ENCODE results near the gene CCDC106.

The CCDC106 gene

DNA sequence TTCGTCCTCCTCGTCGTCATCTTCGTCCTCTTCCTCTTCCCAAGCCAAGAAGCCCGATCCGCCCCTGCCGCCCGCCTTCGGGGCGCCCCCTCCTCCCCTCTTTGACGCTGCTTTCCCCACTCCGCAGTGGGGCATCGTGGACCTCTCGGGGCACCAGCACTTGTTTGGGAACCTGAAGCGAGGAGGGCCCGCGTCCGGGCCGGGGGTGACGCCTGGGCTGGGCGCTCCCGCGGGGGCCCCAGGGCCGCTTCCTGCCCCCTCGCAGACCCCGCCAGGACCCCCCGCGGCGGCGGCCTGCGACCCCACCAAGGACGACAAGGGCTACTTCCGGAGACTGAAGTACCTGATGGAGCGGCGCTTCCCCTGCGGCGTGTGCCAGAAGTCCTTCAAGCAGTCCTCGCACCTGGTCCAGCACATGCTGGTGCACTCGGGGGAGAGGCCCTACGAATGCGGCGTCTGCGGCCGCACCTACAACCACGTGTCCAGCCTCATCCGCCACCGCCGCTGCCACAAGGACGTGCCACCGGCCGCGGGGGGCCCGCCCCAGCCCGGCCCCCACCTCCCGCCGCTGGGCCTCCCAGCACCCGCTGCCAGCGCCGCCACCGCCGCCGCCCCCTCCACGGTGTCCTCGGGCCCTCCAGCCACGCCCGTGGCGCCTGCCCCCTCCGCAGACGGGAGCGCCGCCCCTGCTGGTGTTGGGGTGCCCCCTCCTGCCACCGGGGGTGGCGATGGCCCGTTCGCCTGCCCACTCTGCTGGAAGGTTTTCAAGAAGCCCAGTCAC, 33.9 kb upstream of the CCDC106 start:
- DNase-seq (ENCODE audit: low read depth, low spot score), result no peak

DNA sequence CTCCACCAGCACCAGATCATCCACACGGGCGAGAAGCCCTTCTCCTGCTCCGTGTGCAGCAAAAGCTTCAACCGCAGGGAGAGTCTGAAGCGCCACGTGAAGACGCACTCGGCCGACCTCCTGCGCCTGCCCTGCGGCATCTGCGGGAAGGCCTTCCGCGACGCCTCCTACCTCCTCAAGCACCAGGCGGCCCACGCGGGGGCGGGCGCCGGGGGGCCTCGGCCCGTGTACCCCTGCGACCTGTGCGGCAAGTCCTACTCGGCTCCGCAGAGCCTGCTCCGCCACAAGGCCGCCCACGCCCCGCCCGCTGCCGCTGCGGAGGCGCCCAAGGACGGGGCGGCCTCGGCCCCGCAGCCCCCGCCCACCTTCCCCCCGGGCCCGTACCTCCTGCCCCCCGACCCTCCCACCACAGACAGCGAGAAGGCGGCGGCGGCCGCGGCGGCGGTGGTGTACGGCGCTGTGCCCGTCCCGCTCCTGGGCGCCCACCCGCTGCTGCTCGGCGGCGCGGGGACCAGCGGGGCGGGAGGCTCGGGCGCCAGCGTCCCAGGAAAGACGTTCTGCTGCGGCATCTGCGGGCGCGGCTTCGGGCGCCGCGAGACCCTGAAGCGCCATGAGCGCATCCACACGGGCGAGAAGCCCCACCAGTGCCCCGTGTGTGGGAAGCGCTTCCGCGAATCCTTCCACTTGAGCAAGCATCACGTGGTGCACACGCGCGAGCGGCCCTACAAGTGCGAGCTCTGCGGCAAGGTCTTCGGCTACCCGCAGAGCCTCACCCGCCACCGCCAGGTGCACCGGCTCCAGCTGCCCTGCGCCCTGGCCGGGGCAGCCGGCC, 33.1 kb upstream of the CCDC106 start:
- no peak for DNase-seq (ENCODE audit: low read depth, low spot score)

DNA sequence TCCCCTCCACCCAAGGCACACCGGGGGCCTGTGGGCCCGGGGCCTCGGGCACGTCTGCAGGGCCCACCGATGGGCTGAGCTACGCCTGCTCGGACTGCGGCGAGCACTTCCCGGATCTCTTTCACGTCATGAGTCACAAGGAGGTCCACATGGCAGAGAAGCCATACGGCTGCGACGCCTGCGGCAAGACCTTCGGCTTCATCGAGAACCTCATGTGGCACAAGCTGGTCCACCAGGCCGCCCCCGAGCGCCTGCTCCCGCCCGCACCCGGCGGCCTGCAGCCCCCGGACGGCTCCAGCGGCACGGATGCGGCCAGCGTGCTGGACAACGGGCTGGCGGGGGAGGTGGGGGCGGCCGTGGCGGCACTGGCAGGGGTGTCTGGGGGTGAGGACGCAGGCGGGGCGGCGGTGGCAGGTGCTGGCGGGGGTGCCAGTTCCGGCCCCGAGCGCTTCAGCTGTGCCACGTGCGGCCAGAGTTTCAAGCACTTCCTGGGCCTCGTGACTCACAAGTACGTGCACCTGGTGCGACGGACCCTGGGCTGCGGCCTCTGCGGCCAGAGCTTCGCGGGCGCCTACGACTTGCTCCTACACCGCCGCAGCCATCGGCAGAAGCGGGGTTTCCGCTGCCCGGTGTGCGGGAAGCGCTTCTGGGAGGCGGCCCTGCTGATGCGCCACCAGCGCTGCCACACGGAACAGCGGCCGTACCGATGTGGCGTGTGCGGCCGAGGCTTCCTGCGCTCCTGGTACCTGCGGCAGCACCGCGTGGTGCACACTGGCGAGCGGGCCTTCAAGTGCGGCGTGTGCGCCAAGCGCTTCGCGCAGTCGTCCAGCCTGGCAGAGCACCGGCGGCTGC, 32.2 kb upstream of the CCDC106 start:
- no peak for DNase-seq (ENCODE audit: low read depth, low spot score)

DNA sequence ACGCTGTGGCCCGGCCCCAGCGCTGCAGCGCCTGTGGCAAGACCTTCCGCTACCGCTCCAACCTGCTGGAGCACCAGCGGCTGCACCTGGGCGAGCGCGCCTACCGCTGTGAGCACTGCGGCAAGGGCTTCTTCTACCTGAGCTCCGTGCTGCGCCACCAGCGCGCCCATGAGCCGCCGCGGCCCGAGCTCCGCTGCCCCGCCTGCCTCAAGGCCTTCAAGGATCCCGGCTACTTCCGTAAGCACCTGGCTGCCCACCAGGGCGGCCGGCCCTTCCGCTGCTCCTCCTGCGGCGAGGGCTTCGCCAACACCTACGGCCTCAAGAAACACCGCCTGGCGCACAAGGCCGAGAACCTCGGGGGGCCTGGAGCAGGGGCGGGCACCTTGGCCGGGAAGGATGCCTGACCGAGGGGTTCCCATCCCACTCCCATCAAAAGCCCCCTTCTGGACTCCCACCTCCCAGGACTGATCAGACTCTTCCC, 31.6 kb upstream of the CCDC106 start:
- DNase-seq (ENCODE audit: low read depth, low spot score), result no peak

DNA sequence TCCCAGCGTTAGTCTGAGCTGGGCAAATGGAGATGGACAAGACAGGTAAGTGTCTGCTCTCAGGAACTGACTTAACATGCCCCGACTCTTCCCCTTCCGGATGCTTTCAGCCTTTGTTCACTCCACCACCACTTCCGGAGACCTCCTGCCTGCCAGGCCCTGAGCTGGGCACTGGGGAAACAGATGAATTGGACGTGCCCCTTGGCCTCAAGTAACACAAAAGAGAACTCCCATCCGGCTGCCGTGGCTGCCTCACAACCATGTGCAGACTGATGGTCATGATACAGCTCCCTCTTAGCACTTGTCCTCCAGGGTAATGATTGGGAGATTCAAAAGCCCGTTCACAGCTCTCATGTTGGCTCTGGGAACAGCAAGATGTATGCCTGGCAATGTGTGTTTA, 30.6 kb upstream of the CCDC106 start:
- no peak for DNase-seq (ENCODE audit: low read depth, low spot score)

DNA sequence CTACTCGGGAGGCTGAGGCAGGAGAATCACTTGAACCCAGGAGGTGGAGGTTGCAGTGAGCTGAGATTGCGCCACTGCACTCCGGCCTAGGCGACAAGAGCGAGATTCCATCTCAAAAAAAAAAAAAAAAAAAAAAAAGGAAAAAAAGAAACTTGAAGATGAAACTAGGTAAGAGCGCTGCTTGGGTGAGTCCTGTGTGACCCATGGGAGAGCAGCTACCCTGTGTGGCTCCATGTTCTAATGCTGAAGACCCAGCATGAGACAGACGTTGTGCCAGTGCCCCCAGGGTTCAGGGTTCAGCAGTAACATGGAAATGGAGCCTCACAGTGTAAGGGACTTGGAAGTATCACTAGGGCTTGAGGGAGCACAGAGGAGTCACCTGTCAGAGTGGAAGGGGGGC, 29.6 kb upstream of the CCDC106 start:
- DNase-seq (ENCODE audit: low read depth, low spot score), result no peak

DNA sequence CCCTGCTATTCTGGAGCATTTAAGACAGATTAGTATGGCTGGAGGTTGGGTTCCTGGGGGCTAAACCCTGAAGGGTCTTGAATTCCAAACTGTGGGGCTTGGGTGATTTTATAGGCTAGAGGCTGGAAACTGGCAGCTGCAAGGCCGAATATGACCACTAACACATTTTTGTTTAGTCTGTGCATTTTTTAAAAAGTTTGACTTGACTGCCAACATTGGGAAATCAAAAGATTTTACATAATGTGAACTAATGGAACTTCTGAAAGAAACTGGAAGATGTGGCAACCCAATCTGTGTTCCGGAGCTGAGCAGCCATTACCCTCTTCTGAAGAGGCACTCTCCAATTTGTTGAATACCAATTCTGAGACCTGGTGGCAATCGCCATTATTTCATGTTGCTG, 28.7 kb upstream of the CCDC106 start:
- DNase-seq (ENCODE audit: low read depth, low spot score), result no peak

DNA sequence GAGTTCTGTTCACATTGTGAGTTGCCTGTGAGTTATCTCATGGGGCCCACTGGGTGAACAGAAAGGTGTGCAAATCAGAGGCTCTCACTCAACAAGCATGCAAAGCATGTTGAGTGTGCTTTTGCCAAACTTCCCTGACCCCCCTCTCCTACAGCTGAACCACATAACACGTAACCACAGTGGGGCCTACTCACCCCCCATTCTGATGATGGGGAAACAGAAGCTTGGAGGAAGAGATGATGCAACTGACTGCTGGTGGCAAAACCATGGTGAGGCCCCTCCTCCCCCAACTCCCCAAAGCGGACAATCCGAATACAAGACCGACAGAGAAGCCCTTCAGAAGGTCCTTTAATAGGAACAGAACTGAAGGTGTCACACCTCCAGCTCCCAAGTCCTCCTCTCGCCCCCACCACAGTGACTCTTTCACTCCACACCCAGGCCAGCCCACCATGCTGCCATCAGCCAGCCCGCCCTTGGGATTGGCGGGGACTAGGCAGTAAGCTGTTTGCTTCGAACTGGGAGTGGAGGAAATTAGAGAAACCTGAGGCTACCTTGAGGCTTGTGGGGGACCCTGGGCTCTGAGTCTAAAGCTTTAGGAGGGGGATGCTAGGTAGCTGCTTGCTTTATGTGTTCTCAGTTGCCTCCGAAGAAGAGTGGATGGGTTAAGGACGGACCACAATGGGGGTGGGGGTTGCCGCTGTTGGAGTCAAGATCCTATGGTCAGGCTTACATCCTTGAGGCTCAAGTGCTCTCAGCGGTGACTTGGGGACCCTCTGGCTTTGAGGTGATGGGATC, 27.4 kb upstream of the CCDC106 start:
- no peak for DNase-seq (ENCODE audit: low read depth, low spot score)

DNA sequence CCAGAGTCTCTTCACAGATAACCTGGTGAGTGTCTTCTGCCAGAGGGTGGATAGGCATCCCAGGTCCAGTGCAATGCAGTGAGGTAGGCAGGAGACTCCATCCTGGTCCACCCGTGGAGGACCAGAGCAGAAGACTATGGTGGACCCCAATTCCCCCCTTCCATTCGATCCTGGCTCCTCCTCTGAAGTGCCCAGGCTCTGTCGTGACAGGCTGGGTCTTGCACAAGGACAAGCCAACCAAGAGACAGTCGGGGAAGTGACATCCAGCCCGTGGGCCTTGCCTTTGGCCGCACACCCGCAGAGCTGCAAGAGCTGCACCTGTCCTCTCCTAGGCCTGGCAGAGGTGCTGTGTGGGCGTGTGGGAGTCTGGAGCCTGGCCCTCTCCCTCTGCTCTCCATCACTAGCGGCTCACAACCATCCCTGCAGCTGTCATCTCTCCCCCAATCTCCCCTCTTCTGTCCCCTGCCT, 26.8 kb upstream of the CCDC106 start:
- no peak for DNase-seq (ENCODE audit: low read depth, low spot score)

DNA sequence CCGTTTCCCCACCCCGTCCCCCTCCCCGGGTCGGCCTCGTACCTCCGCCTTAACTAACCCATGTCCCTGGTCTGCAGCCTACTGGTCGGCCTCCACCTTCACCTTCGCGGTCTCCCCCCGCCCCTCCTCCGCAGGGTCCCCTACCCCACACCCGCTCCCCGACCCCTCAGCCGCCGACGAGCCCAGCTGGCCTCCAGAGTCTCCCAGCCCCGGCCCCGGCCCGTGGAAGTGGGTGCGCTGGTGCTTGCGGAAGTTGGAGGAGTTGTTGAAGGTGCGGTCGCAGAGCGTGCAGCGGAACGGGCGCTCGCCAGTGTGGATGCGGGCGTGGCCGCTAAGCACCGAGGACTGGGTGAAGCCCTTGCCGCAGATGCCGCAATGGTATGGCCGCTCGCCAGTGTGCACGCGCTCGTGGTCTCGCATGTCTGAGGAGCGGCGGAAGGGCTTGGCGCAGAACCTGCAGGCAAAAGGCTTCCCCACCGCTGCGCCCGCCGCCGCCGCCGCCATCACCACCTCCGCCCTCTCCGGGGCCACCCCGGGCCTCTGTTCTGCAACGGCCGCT, 26.3 kb upstream of the CCDC106 start:
- no peak for DNase-seq (ENCODE audit: low read depth, low spot score)

DNA sequence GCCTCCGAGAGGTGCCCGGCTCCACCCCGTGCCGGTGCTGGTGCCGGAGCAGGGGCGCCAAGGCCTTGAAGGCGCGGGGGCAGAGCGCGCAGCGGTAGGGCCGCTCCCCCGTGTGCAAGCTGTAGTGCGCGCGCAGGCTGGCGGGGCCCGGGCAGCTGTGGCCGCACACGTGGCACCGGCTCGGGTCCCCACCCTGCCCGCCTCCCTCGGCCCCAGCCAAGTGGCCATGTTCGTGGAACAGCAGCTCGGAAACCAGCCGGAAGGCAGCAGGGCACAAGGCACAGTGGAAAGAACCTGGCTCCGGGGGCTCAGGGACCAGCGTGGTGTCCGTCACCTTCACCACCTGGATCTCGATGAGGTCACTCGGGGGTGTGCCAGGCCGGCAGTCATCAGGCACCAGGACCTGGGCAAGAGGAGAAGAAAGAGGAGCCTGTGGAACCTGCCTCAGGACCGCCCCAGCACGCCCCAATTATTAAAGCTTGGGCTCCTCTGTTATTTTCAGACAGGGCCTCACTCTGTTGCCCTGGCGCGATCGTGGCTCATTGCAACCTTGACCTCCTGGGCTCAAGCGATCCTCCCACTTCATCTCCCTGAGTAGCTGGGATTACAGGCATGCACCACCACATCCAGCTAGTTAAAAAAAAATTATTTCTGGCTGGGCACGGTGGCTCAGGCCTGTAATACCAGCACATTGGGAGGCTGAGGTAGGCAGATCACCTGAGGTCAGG, 25.6 kb upstream of the CCDC106 start:
- DNase-seq (ENCODE audit: low read depth, low spot score), result no peak

DNA sequence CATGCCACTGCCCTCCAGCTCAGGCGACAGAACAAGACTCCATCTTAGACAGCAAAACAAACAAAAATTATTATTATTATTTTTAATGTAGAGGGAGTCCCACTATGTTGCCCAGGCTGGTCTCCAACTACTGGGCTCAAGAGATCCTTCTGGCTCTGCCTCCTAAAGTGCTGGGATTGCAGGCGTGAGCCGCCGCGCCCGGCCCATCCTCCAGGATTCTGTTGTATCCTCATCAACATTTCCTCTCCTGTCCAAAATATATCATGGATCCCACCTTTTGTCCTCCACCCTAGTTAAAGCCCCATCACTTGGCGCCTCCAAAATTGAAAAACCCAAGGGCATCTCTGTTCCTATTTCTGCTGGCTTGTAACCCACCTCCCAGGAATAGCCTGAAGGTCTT, 24.9 kb upstream of the CCDC106 start:
- no peak for DNase-seq (ENCODE audit: low read depth, low spot score)

DNA sequence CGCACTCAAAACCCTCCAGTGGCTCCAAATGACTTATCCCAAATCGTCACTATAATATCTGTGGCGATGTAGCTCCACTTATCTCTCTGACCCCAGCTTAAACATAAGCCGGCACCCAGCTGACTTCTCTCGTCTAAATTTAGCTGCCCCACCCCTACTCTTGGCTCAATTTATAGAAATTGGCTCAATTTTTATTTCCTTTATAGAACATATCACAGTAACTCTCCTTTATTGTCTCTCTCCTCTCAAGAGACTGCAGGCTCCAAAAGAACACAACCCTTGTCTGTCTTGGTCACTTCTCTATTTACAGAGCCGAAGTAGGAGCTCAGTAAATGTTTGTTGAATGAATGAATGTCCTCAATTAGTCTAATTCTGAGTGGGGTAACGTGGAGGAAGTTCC, 24.5 kb upstream of the CCDC106 start:
- DNase-seq (ENCODE audit: low read depth, low spot score), result no peak

DNA sequence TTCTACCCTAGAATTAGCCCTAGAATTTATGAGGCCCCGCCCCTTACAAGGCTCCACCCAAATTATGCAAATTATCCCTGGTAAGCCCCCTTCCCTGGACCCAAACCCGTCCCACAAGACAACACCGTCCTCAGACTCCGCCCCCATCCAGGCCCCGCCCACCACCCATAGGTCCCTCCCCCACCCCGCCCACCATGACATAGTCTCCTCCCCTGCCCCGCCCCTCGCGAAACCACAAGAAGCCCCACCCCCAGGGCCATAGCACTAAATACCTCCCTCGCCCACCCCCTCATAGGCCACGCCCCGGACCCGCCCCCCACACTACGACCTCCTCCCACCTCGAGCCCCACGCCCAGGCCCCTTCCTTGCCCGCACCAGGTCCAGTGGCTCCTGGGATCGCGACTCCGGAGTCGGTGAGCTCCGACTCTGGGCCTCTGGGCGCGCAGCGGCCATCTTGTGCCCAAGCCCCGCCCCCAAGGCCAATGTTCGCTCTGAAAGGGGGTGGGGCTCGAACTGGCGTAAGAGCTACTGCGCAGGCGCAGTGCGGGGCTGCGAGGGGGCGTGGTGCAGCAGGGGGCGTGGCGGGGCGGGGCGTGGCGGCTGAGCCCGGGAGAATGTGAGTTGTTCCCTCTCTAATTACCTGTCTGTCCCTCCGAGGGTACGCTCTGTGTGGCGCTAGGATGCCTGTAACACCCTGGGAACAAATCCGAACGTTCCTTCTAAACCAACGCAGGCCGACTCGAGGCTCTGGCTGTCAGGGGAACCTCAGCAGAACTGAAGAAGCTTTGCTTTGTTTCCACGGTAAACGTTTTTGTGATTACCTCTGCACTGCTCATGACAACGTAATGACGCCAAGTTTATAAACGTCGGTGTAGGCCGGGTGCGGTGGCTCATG, 23.7 kb upstream of the CCDC106 start, which contains the start of gene ZNF784:
Gene ZNF784 (minus strand): TSS at position 458 of the 895 bp plus-strand sequence. CDS start 5 bp downstream, at position 453.
- peak; percentile 83 for DNase-seq (ENCODE audit: low read depth, low spot score)

DNA sequence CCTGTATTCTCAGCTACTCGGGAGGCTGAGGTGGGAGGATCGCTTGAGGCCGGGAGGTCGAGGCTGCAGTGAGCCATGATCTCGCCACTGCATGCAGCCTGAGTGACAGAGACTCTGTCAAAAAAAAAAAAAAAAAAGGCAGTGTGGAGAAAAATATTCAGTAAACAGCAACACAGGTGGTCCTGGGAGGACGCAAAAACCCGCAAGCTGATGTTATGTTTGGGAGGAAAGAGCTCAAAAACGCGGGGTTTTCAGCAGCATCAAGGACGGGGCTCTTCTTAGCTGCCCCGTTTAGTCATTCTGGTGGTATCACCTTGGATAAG, 23.0 kb upstream of the CCDC106 start:
- DNase-seq (ENCODE audit: low read depth, low spot score), result no peak

DNA sequence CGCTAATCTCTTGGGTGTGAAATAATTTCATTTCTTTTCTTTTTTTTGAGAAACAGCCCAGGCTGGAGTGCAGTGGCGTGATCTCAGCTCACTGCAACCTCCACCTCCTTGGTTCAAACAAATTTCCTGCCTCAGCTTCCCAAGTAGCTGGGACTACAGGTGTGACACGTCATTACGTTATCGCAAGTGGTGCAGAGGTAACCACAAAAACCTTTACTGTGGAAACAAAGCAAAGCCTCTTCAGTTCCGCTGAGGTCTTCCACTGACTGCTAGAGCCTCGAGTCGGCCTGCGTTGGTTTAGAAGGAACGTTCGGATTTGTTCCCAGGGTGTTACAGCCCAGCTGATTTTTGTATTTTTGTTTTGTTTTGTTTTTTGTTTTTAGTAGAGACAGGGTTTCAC, 21.7 kb upstream of the CCDC106 start:
- no peak for DNase-seq (ENCODE audit: low read depth, low spot score)

DNA sequence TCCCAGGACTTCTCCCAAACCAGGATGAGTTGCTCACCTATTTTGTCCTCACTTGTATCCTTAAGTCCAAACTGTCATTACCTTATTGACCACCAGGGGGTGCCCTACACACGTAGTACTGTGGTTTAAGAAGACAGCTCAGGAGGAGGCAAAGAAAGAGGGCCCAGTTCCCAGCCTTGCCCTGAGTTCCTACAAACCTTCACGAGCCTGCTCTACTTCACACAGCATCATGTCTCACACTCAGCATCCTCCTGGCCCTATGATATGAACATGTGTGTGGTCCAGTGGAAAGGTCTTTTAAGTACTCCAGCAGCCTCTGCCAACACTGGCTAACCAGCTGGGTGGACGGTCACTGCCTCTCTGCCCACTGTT, 15.6 kb upstream of the CCDC106 start:
- peak; percentile 96 for DNase-seq (ENCODE audit: low read depth, low spot score)

DNA sequence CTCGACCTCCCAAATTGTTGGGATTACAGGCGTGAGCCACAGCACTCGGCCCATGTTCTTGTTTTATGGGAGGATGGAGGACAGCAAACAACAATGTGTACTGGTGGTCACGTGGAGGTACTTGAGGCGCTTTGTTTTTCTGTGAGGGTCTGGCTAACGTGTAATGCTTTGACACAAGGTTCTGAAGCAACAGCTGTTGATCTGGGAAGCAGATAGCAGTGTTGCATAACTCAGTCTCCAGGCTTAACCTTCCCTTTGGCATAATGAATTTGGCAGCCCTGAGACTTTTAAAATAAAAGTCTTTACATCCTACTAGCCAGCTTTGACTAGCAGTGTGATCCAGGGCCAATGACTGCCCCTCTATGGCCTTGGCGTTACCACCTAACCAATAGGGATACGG, 14.2 kb upstream of the CCDC106 start:
- no peak for DNase-seq (ENCODE audit: low read depth, low spot score)

DNA sequence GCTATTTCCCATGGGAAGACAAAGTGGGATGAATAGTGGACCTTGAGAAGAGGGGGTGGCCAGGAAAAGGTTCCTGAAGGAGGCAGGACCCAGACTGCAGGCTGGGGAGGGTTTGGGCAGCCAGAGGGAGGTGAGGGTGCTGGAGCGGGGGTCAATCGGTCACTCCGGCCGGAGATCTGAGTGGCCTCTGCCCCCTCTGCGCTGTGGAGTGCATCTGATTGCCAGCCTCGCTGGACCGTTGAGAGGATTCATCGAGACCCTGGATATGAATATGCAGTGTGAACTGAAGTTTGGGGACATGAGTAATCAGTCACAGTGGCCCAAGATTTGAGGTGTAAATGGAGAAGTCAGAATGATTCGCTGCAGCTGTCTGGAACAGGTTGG, 12.7 kb upstream of the CCDC106 start:
- no peak for DNase-seq (ENCODE audit: low read depth, low spot score)

Measured in smooth muscle cell of the brain vasculature (primary cell).